Prostate gland (tissue), 2 donors: ENCODE data around the gene HIPK3. TPM values are rescaled to one million over a fixed set of nuclear protein-coding genes. Genes with fewer than 3 reads are reported as not detected.

Experiments
- DNase-seq: peaks from one replicate; pipeline ENCODE4 v3.0.0-alpha.2; 2019; ENCODE audit warnings: low spot score
- H3K27ac ChIP-seq, 2 donors: fragments of 200-600 bp; sonication (generic); 2 replicates each; pipeline ENCODE4 v1.5.1; 2017 to 2019
- H3K27me3 ChIP-seq: fragments of 200-600 bp; sonication (generic); replicated peaks from 2 replicates; pipeline ENCODE4 v1.5.1; 2019; ENCODE audit not compliant: insufficient read depth
- H3K36me3 ChIP-seq, 2 donors: fragments of 200-600 bp; sonication (generic); 1 replicate in 1 of 2; 2 replicates in 1 of 2; pipeline versions ENCODE4 v1.5.1 to v1.8.1; 2017 to 2019
- H3K4me1 ChIP-seq: fragments of 200-600 bp; sonication (generic); replicated peaks from 2 replicates; pipeline ENCODE4 v1.5.1; 2019
- H3K4me3 ChIP-seq, 2 donors: fragments of 200-600 bp; sonication (generic); 2 replicates each; pipeline ENCODE4 v1.5.1; 2017 to 2019
- H3K9me3 ChIP-seq: fragments of 200-600 bp; sonication (generic); 2 replicates; pipeline ENCODE4 v1.5.1; 2017
- CTCF ChIP-seq, 4 experiments: fragments of 200-600 bp in 2 of 4; fragments of 450-650 bp in 2 of 4; sonication (generic) in 2 of 4; IDR thresholded peaks; 1 replicate in 3 of 4; 2 replicates in 1 of 4; pipeline ENCODE4 v1.5.1; 2016 to 2019; ENCODE audit warnings: antibody characterized with exemption in 4 of 4, mild to moderate bottlenecking in 2 of 4, moderate library complexity in 2 of 4
- POLR2A ChIP-seq: fragments of 450-650 bp; IDR thresholded peaks from one replicate; pipeline ENCODE4 v1.6.1; 2016; ENCODE audit warnings: antibody characterized with exemption, mild to moderate bottlenecking
- POLR2AphosphoS5 ChIP-seq: sonication (generic); formaldehyde crosslinking; IDR thresholded peaks from one replicate; pipeline ENCODE4 v1.6.1; 2017; ENCODE audit warnings: antibody characterized with exemption
- WGBS: methylation state at CpG from one replicate; pipeline ENCODE4 v1.1.5; 2018; 5-methylcytosine and 5-hydroxymethylcytosine counted together
- intact Hi-C: fragments of 100-400 bp; cut with DNase I; formaldehyde crosslinking; loops from one replicate; pipeline ENCODE4 v1.14.2; 2022
- total RNA-seq, 2 donors: library from RNA; depleted of rRNA; stranded (reverse); fragments of >200 nt; gene quantifications; one replicate each; pipeline ENCODE4 v1.1.0, GENCODE V29; 2016

The HIPK3 gene
- total RNA-seq, 2 donors from 2014 or later: 90.4 to 97.2 TPM

GRCh38 chr11:33379947-33380346 is 122.8 kb downstream of the HIPK3 start:
- Histone ChIP-seq H3K27me3 (no peaks in the 10 kb centered on the region), H3K9me3 (no peaks in the 10 kb centered on the region), H3K4me3 (no peak overlapping the region), H3K27ac (no peak overlapping the region), H3K4me1 (no peaks in the 10 kb centered on the region), H3K36me3 (no peaks in the 10 kb centered on the region)
- DNase-seq: no peak
- intact Hi-C loops: no loop called here
- no peak for TF ChIP-seq CTCF (IDR thresholded peaks at IDR 0.05)
- no peak for TF ChIP-seq POLR2AphosphoS5
- no peak for TF ChIP-seq POLR2A
- WGBS: 73% methylated on average over 3 of the region's 3 CpGs

- H3K9me3 ChIP-seq: no peaks in the 10 kb centered on the region
- DNase-seq: no peak
- H3K27me3 ChIP-seq: no peaks in the 10 kb centered on the region
- H3K36me3 ChIP-seq: no peaks in the 10 kb centered on the region
- no peaks in the 10 kb centered on the region for H3K4me1 ChIP-seq
- no peak overlapping the region for H3K4me3 ChIP-seq
- TF ChIP-seq POLR2AphosphoS5 (no peak), POLR2A (no peak), CTCF (IDR thresholded peaks at IDR 0.05) (no peak)
- intact Hi-C loops: no loop called here
- no peak overlapping the region for H3K27ac ChIP-seq
- 62% methylated on average over 8 of the region's 8 CpGs for WGBS
Observed at GRCh38 chr11:33383075-33383919, 126.1 kb downstream of the HIPK3 start.

GRCh38 chr11:33383920-33384209 is 126.7 kb downstream of the HIPK3 start:
- intact Hi-C loops: no loop called here
- TF ChIP-seq POLR2AphosphoS5 (no peak), POLR2A (no peak), CTCF (IDR thresholded peaks at IDR 0.05) (no peak)
- Histone ChIP-seq H3K4me3 (no peak overlapping the region), H3K27ac (no peak overlapping the region), H3K36me3 (no peaks in the 10 kb centered on the region), H3K4me1 (no peaks in the 10 kb centered on the region), H3K27me3 (no peaks in the 10 kb centered on the region), H3K9me3 (no peaks in the 10 kb centered on the region)
- no peak for DNase-seq
- WGBS: 91% methylated on average over 1 of the region's 1 CpG

GRCh38 chr11:33384220-33384619 is 127.0 kb downstream of the HIPK3 start:
- no peak overlapping the region for H3K4me3 ChIP-seq
- 84% methylated on average over 2 of the region's 2 CpGs for WGBS
- no peaks in the 10 kb centered on the region for H3K36me3 ChIP-seq
- H3K4me1 ChIP-seq: no peaks in the 10 kb centered on the region
- H3K27me3 ChIP-seq: no peaks in the 10 kb centered on the region
- no peak overlapping the region for H3K27ac ChIP-seq
- intact Hi-C loops: no loop called here
- DNase-seq: no peak
- TF ChIP-seq CTCF (IDR thresholded peaks at IDR 0.05) (no peak), POLR2AphosphoS5 (no peak), POLR2A (no peak)
- H3K9me3 ChIP-seq: no peaks in the 10 kb centered on the region

GRCh38 chr11:33387581-33387980 is 130.4 kb downstream of the HIPK3 start:
- no peaks in the 10 kb centered on the region for H3K36me3 ChIP-seq
- no peaks in the 10 kb centered on the region for H3K27me3 ChIP-seq
- intact Hi-C loops: no loop called here
- 65% methylated on average over 3 of the region's 3 CpGs for WGBS
- no peak for TF ChIP-seq POLR2AphosphoS5
- no peak for TF ChIP-seq CTCF (IDR thresholded peaks at IDR 0.05)
- no peak for TF ChIP-seq POLR2A
- H3K9me3 ChIP-seq: no peaks in the 10 kb centered on the region
- no peak overlapping the region for H3K4me3 ChIP-seq
- H3K4me1 ChIP-seq: no peaks in the 10 kb centered on the region
- H3K27ac ChIP-seq: no peak overlapping the region
- no peak for DNase-seq
